ELF-1 (cell line): ENCODE results near the gene ACSS1.
A peak's percentile ranks its signal among the peaks of the same experiment; 100 is the strongest.

ENCODE experiments used
- DNase-seq: peaks from one replicate; pipeline ENCODE4 v3.0.0-alpha.2; 2016; ENCODE audit warnings: low read depth, low spot score

ACSS1 gene

DNA sequence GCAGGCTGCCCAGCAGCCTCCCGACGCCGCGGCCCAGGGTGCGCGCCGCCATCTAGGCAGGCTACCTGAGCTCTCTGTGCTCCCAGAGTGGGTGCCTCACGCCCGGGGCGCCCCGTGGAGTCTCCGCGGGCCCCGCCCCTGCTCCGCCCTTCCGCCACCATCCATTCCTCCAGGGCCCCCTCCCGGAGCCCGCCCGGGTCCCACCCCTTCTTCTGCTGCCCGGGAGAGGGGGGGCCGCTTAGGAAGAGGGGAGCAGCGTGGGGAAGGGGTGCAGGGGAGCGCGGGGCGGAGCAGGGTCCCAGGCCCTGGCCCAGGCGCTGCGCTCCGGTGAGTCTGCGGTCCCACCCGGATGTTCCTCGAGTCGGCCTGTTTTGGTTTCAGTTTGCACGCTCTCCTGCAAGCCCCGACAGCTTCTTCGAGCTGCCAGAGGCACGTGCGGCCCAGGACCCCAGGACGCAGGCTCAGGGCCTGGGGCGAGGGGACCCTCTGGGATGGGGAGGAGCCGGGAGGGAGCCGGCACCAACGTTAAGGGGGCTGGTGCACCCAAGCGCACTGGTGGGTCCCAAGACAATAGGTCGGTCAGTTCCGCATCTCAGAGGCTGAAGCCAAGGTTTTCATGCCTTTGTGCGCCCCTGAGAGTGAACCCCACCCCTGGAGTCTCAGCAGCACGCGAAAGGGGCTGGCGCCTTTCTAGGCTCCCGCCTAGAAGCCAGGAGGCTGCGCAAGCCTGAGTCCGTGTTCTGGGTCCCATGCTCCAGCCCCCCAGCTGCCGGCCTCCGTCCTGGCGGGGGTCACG, at the start of gene ACSS1:
Gene ACSS1, minus strand, starts transcription at position 89 of the 796 bp plus-strand sequence. Its CDS starts 37 bp downstream, at position 52.
- no peak for DNase-seq

DNA sequence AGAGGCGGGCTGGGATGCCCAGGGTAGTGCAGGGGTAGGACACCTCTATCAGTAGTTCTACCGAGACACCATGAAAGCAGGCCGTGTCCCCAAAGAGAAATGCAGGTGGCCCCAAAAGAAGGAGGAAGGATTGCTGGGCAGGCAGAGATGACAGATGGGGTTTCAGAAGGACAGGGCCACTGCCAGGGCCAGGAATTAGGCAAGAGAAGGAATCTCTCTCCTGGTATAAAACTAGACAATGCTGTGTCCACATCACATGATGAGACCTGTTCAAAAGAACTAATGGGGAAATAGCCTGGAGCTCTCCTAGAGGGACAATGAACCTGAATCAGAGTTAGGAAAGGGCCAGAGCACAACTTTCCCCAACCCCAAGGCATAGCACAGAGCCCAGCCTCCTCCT, 45.6 kb upstream of the ACSS1 start:
- DNase-seq: no peak

DNA sequence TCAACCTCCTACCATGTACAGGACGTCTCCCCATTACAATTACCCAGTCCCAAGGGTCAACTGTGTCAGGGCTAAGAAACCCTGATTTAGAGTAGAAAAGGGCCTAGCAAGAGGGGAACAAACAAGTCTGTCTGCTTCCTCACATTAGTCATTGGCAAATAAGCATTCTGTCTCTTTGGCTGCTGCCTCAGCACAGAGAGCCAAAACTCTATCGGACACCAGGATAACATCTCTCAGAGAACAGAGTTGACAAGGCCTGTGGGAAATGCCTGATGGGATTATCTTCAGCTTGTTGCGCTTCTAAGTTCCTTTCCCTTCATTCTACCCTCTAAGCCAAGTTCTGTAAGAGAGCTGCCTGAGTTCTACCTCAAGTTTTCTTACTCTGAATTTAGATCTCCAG, 43.0 kb upstream of the ACSS1 start:
- DNase-seq: no peak

DNA sequence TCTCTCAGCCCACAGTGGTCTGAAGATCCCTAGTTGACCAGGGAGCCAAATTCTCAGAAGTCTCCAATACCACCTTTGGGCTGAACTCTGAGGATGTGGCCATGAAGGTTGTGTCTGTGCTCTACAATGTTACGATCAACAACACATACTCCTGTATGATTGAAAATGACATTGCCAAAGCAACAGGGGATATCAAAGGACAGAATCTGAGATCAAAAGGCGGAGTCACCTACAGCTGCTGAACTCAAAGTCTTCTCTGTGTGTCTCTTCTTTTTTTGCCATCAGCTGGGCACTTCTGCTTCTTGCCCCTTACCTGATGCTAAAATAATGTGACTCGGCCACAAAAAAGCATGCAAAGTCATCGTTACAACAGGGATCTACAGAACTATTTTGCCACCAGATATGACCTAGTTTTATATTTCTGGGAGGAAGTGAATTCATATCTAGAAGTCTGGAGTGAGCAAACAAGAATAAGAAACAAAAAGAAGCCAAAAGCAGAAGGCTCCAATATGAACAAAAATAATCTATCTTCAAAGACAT, 41.7 kb upstream of the ACSS1 start:
- DNase-seq: no peak

DNA sequence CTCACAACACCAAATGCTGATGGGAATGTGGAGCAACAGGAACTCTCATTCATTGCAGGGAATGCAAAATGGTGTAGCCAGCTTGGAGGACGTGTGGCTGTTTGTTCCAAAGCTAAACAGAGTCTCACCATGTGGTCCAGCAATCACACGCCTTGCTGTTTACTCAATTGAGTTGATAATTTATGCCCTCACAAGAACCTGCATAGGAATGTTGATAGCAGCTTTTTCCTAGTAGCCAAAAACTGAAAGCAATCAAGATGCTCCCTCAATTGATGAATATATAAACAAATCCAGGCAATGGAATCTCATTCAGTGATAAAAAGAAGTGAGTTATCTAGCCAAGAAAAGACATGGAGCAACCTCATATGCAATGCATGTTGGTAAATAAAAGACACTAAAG, 39.6 kb upstream of the ACSS1 start:
- DNase-seq: no peak

DNA sequence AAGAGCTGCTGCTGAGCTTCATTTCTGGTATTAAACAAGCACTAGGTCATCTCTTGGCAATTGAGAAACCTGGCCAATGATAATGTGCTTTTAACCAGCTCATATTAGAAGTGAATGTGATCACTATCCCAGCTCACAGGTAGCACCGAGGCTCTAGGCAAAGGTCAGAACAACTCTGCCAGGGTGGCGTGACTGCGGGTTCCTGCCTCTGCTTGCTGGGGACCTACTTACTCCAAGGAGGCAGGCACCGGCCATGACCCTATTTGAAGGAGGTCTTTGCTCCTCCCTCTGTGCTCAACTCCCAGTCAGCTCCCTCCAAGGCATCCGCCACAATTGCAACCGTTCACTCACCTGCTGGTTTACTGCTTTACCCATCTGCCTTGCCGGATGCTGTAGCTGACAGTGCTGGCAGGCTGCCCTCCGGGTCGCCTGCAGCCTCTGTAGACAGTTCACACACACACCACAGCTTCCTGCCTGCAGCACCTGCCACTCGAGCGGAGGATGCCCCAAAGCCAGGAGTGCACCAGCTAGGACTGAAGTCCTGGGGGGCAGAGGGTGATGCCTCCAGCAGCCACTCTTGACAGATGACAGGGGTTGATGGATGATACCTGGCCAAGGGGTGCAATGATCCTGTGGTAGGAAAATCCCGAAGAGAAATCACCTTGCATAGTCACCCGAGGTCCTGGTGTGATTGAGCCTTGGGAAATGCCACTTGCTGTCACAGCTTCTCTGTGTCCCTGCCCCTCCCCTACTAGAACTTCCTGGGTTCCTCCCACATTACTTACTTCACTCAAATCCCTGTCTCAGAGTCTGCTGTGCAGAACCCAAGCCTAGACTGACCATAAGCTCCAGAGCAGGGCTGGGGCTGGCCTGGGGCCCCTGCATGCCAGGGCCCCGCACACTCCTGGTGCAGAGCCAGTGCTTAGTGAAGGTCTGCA, 32.8 kb upstream of the ACSS1 start:
- no peak for DNase-seq

DNA sequence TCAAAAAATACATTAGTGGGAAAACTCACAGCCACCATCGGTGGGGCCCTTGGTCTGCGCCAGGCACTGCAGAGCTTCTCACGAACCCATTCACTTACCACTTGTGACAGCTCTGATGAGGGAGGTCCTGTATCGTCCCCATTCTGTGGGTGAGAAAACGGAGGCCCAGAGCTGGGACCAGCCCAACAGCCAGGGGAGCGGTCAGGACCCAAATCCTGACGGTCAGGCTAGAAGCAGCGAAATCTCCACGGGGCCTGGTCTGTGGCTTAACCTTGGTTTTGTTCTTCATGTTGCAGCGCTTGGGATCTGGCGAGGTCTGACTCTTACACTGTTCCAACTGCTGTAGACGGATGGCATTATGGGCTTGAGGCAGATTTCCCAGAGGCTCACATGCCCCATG, 31.7 kb upstream of the ACSS1 start:
- DNase-seq: no peak

DNA sequence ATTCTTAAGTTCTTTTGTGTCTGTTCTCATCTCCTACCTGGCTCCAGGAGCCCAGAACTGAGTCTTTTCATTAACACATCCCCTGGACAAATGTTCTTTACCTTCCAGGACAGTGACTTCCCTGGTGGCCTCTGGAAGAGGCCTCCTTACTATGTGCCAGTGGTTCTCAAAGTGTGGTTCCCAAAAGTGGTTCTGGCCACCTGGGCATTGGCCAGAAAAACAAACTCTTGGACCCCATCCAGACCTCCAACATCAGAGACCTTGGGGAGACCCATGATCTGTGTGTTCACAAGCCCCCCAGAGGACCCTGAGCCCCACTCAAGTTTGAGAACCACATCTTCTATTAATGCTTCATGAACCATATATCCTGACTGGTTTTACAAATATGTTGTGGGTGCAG, 31.2 kb upstream of the ACSS1 start:
- DNase-seq: no peak

DNA sequence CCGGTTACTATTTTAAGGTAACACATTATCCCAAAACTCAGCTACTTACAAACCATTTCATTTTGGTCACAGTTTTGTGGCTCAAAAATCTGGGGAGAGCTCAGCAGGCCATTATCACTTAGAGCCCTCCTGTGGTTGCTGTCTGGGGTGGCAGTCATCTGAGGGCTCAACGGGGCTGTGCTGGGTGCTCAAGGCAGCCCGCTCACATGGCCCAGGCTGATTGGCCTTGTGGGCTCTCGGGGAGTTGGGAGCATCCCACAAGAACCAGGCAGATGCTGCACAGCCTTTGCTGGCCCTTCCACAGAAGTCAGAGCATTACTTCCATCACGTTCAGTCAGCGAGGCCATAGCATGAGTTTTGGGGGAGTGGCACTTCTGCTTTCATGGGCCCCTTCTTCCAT, 30.3 kb upstream of the ACSS1 start:
- no peak for DNase-seq

DNA sequence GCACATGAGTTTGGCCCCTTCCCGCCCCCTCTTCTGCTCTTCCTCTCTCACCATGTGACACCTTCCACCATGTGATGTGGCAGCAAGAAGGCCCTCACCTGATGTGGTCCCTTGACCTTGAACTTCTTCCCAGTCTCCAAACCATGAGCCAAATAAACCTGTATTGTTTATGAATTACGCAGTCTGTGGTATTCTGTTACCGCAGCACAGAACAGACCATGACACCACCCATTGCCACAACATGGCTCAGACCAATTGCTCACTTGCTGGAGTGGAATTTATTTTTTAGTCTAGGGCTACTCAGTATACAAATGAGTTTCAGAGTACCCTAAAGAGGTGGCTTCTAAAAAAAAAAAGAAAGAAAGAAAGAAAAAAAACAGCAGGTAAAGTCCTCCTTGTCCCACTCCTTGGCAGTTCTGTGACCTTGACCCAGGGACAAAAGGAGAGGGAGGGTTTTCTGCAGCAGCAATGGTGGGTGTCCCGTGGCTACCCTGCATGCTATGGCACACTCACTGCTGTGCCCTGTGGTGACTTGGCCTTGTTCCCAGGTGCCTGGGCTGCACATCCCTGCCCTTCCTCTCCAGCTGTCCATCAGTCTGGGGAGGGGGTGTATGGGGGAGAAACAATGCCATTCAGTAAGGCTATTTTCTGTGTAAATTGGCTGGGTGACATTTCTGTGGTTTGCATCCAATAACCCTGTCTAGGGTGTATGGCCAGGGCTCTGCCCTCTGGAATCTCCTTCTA, 29.4 kb upstream of the ACSS1 start:
- DNase-seq: no peak

DNA sequence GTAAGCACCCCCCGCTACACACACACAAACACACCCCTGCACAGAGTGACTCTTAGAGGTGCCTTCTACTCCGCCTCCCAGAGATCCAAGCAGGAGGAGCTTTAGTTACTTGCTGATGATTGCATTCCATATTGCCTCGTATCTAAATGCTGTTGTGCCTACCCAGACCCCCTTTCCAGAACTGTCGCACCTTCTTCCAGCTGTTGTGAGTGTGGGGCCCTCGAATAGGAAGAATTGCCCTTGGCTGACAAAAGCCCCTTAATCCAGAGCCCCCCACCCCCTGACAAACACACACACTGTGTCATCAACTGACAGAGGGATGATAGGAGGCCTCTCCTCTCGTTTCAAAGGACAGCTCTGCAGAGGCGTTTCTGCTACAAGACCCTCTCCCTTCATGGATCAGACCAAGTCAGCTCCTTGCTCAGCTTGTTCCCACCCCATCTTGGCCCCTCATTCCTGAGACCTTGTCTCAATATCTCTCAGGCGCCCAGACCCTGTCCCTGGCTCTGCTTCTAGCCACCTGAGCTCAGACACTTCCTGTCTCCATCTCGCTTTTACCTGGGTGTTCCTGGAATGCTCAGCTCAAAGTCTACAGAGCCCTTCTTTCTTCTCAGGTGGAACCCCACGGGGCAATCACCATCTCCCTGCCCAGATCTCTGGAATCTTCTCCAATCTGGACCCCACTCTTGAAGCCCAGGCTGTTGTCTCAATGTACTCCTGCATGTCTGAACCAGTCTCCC, 28.0 kb upstream of the ACSS1 start:
- DNase-seq: no peak

DNA sequence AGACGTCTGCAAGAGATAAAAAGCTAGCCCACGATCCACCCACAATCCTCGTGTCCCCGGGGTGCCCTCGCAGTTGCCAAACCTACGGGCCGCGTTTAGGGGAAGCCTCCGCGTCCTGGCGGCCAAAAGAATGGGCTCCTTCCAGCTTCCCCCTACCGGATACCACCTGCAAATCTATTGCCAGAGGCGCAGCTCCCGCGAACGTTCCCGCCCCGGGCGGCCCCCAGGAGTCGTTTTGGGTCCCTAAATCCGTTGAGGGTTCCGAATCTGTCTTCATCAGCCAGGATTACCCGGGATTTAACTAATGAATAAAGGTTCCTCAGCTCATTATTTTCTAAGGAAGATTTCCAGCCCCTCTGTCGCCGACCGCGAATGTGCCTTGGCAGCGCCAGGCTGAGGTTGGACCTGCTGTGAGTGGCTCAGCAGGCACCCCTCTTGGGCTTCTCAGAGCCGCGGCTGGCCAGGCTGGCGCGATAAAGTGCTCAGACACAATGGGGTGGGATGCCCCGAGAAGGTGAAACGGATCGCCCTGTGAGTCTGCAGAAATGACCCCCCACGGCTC, 26.8 kb upstream of the ACSS1 start:
- DNase-seq: peak; percentile 35

DNA sequence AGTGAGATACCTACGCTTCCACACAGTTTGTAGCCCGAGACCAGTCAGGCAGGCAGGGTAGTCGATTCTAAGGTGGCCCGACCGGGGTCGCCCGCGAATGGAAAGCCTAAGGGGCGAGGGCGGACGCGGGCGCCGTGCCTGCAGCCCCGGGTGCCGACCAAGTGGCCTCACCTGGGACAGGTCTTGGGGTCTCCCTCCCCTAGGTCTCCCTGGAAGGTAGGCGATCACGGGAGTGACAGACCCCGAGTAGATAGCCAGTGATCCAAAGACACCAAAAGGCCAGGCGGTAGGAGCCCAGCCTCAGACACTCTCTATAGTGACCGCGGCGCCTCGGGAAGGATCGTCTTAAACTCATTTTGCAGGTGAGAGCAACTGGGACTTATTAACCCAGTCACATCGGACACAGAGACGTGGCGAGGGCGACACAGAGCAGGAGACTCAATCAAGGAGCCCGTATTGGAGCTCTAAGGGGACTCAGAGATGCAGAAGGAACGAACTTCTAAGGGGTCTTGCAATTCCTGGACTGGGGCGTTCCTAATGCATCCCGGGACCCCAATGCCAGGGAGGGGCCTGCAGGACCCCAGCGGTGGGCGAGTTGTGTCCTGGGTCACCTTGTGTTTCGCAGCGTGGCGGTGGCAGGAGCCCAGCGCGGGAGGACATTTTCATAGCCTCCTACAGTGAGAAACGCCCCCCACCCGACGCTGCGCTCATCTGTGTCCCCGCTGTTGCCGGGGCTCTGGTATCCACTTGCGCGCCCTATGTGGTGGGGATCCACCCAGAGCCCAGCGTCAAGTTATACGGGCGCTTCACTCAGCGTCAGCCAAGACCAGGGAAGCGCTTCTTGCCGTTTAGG, 26.1 kb upstream of the ACSS1 start:
- peak; percentile 32 for DNase-seq

DNA sequence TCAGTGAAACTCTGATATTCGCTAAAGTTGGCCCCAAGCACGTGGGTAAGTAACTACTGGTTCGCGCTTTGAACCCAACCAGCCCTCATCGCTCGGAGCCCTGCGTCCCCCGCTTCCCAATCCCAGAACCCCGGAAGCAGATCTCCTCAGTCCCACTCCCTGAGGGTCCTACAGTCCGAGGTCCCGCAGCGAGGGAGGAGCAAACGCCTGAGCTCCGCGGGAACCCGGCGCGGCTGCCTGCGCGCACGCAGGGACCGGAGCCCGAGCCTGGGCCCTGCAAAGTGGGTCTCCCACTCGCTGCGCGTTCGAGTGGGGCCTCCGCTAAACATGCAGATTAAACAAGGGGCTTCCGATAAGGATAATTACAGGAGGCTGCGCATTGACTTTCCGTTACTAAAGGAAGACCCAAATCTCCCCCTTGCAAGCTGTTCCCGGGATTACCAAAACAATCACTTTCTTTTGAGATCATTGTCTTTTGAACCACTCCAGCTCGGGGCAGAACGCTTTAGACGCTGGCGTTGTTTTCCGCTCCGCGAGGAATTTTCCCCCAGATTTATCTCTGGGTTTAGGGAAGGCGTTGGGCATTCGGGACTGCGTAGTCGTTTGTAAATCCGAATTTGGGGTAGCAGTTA, 25.3 kb upstream of the ACSS1 start:
- DNase-seq: peak; percentile 31

DNA sequence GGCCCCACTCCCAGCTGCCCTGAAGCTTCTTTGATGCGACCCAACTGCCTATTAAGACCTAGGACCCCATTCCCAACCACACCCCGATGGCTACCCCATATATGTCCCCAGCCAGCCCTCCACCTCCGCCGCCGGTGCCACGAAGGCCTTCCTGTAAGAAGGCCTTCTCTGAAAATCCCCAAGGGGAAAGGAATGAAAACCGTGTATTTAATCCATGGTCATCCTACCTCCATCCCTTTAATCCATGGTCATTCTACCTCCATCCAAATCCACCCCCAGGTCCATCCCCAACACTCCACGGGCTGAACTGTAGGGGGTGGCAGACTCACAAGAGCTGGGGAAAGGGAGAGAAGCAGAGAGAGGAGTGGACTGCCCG, 24.5 kb upstream of the ACSS1 start:
- DNase-seq: peak; percentile 25

DNA sequence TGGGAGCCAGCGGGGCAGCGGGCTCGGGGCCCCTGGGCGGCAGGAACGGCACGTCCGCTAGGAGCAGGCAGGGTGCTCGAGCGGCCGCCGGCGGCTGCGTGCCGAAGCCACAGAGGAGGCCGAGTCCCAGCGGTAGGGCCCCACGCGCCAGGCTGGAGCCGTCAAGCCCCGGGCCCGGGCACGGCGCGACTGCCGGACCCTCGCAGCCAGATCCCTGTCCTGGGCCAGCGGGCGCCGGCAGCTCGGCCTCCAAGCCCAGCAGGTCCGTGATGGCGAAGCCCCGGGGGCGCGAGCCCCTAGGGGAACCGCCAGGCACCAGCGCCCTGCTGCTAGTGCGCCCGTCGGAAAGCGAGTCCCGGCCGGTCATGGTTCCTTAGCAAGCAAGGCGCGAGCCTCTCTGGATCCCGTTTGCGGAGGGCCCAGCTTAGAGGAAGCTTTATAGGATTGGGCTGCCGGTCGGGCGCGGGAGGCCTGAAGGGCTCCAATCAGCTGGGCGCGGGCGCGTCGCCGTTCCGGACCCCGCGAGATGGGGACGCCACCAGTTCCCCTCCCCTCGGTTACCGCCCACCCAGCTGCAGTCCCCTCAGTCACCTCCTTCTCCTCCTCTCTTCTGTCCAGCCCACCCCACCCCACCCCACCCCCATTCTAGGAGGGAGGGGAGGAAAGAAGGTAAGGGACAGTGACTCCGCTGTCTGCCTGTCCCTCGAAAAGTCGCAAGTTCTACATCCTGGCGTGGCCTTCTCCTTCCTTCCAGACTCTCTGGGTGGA, 24.0 kb upstream of the ACSS1 start, which contains the start of gene VSX1:
Gene VSX1, minus strand, starts transcription at position 412 of the 768 bp plus-strand sequence. Its CDS starts 45 bp downstream, at position 367.
- DNase-seq: peak; percentile 25

DNA sequence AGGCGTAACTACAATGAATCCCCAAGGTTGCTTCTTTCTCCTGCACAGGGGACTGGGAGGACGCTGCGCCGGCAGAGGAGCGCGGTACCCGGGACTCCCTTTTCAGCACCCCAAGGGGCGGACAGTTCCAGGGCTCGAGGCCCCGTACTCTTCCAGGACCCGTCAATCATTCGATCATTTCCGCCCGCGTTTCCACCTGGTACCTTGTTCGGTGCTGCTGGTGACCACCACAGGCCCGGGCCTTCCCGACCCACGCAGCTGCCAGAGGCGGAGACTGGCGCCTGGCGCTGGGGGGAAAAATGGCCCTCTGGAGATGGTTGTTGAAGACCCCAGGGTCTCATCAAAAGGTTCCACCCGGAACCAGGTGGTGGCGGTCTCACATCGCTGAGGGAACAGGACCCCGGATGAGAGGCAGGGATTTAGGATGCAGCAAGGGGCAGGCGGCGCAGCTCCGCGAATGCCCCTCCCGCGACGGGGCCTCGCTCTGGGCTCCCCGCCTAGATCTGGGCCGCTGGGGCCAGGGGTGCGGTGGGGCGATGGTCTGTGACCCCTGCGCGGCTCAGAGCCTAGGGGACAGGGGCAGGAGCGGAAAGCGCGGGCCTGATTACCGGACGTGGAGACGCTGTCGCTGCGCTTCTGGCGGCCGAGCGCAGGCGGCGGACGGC, 23.3 kb upstream of the ACSS1 start:
- peak; percentile 87 for DNase-seq

DNA sequence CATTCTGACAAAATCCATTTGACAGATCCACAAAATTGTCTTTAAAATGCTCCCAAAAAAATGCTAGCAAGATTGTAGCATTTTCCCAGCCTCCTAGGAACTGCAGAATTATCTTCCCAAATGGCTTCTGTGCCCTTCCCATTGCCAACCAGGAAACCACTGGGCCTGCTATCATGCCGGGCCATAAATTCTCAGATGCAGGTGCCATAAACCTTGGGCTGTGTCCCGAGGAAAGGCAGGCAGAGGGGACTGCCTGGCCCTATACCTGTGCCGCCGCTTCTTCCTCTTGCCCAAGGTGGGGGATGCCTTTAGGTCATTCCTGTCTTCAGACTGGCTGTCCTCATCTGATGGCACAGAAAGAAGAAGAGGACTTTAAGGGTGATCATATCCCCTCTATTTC, 21.2 kb upstream of the ACSS1 start:
- DNase-seq: no peak
